Measurements from ENCODE around the gene DLEC1. TPM values are rescaled to one million over a fixed set of nuclear protein-coding genes. Genes with fewer than 3 reads are reported as not detected.

DLEC1 gene
- total RNA-seq, 1 experiment from 2014 or later: not detected

GRCh38 chr3:38127611-38128302 lies 88.7 kb downstream of the DLEC1 start:
- Histone ChIP-seq H3K27ac (ENCODE audit: low read length) (no peak overlapping the region), H3K4me1 (ENCODE audit: control insufficient read depth, insufficient read depth, low read length) (no peaks in the 10 kb centered on the region), H3K9me3 (ENCODE audit: control insufficient read depth, insufficient read depth, low read depth, low read length) (no peaks in the 10 kb centered on the region), H3K27me3 (ENCODE audit: control insufficient read depth, insufficient read depth, low read length) (no peaks in the 10 kb centered on the region), H3K36me3 (ENCODE audit: control insufficient read depth, insufficient read depth, low read length) (peaks cover 2% of the 10 kb centered on the region), H3K4me3 (ENCODE audit: low read depth in 2 of 2, low read length in 2 of 2) (no peak overlapping the region)
- DNase-seq (ENCODE audit: low read depth, low spot score): no peak
- BruUV-seq (replicated peaks): no TSS peak
- 0 out of 2 replicates have a peak, but pooled peaks have one; percentile 34 for ATAC-seq
- in situ Hi-C loops (cut with HindIII; ENCODE audit: low pct_unique_long_range_greater_than_20kb, low sequenced_read_pairs) (no loop called here), intact Hi-C loops (cut with micrococcal nuclease; ENCODE audit: unreplicated experiment) (no loop called here)
- TF ChIP-seq SIN3A (IDR thresholded peaks at IDR 0.05; ENCODE audit: borderline replicate concordance, insufficient read depth, low read depth, low read length) (no peak), REST (IDR thresholded peaks at IDR 0.05; ENCODE audit: insufficient read depth in 1 of 2, low read depth in 2 of 2, low read length in 1 of 2) (no peak), POLR2AphosphoS5 (IDR thresholded peaks at IDR 0.05; ENCODE audit: low read depth, low read length) (no peak), CTCF (IDR thresholded peaks at IDR 0.05) (no peak), TCF7L2 (IDR thresholded peaks at IDR 0.05; ENCODE audit: low read depth, low read length) (no peak)
- ChIA-PET CTCF (no interaction called here), POLR2A (interaction anchor here (0.8 kb wide), 1 partner anchor 11 kb away, joined by 4 read pairs; no protein-coding TSS in a partner anchor)

GRCh38 chr3:38128303-38128655 lies 89.3 kb downstream of the DLEC1 start:
- Histone ChIP-seq H3K4me3 (ENCODE audit: low read depth in 2 of 2, low read length in 2 of 2) (no peak overlapping the region), H3K4me1 (ENCODE audit: control insufficient read depth, insufficient read depth, low read length) (no peaks in the 10 kb centered on the region), H3K9me3 (ENCODE audit: control insufficient read depth, insufficient read depth, low read depth, low read length) (no peaks in the 10 kb centered on the region), H3K36me3 (ENCODE audit: control insufficient read depth, insufficient read depth, low read length) (peaks cover 2% of the 10 kb centered on the region), H3K27ac (ENCODE audit: low read length) (no peak overlapping the region), H3K27me3 (ENCODE audit: control insufficient read depth, insufficient read depth, low read length) (no peaks in the 10 kb centered on the region)
- ChIA-PET POLR2A (interaction anchor here (0.6 to 0.8 kb wide), 2 partner anchors 9 to 11 kb away, joined by 4 to 6 read pairs; no protein-coding TSS in a partner anchor), CTCF (no interaction called here)
- no TSS peak for BruUV-seq (replicated peaks)
- DNase-seq (ENCODE audit: low read depth, low spot score) (no peak), ATAC-seq (no peak)
- intact Hi-C loops (cut with micrococcal nuclease; ENCODE audit: unreplicated experiment): no loop called here
- in situ Hi-C loops (cut with HindIII; ENCODE audit: low pct_unique_long_range_greater_than_20kb, low sequenced_read_pairs): no loop called here
- TF ChIP-seq POLR2AphosphoS5 (IDR thresholded peaks at IDR 0.05; ENCODE audit: low read depth, low read length) (no peak), REST (IDR thresholded peaks at IDR 0.05; ENCODE audit: insufficient read depth in 1 of 2, low read depth in 2 of 2, low read length in 1 of 2) (no peak), TCF7L2 (IDR thresholded peaks at IDR 0.05; ENCODE audit: low read depth, low read length) (no peak), SIN3A (IDR thresholded peaks at IDR 0.05; ENCODE audit: borderline replicate concordance, insufficient read depth, low read depth, low read length) (no peak), CTCF (IDR thresholded peaks at IDR 0.05) (no peak)
